Measurements from ENCODE around the gene KRTDAP.

The KRTDAP gene

GRCh38 chr19:35512831-35513627 lies 22.8 kb upstream of the KRTDAP start:
- no peak for DNase-seq

- DNase-seq: no peak
Measured at GRCh38 chr19:35511337-35511736, 21.1 kb upstream of the KRTDAP start.

- no peak for DNase-seq
Measured at GRCh38 chr19:35510626-35510964, 20.3 kb upstream of the KRTDAP start.

GRCh38 chr19:35509861-35510625 lies 19.8 kb upstream of the KRTDAP start:
- peak; percentile 95 for DNase-seq

- DNase-seq: peak; percentile 49
Measured at GRCh38 chr19:35509018-35509652, 18.9 kb upstream of the KRTDAP start.

GRCh38 chr19:35508129-35508528 lies 17.9 kb upstream of the KRTDAP start:
- no peak for DNase-seq

- DNase-seq: no peak
Measured at GRCh38 chr19:35507561-35507960, 17.3 kb upstream of the KRTDAP start.

GRCh38 chr19:35506011-35506410 lies 15.7 kb upstream of the KRTDAP start:
- DNase-seq: no peak

- no peak for DNase-seq
Measured at GRCh38 chr19:35502751-35503150, 12.5 kb upstream of the KRTDAP start.

GRCh38 chr19:35501684-35502083 lies 11.4 kb upstream of the KRTDAP start:
- DNase-seq: no peak

GRCh38 chr19:35500611-35501010 lies 10.3 kb upstream of the KRTDAP start:
- no peak for DNase-seq

- no peak for DNase-seq
Measured at GRCh38 chr19:35498984-35499527, 8.8 kb upstream of the KRTDAP start.

- DNase-seq: no peak
Measured at GRCh38 chr19:35498220-35498619, 8.0 kb upstream of the KRTDAP start.

- no peak for DNase-seq
Measured at GRCh38 chr19:35497406-35497805, 7.1 kb upstream of the KRTDAP start.

- peak; percentile 84 for DNase-seq
Measured at GRCh38 chr19:35495107-35496064, 5.1 kb upstream of the KRTDAP start.

- no peak for DNase-seq
Measured at GRCh38 chr19:35493971-35494370, 3.7 kb upstream of the KRTDAP start.

- no peak for DNase-seq
Measured at GRCh38 chr19:35491836-35492360, 1.6 kb upstream of the KRTDAP start.

GRCh38 chr19:35488677-35489076 lies 1.6 kb downstream of the KRTDAP start:
- no peak for DNase-seq

- no peak for DNase-seq
Measured at GRCh38 chr19:35487656-35488182, 2.5 kb downstream of the KRTDAP start.

GRCh38 chr19:35486268-35486708 lies 4.0 kb downstream of the KRTDAP start:
- DNase-seq: no peak

GRCh38 chr19:35484252-35485036 lies 5.8 kb downstream of the KRTDAP start:
- no peak for DNase-seq
